KOPT-K1 (cell line): ENCODE measurements around the gene B3GALNT2.

Source experiments
- H3K27ac ChIP-seq: fragments of 200-600 bp; sonication (generic); 2 replicates; pipeline ENCODE4 v1.5.1; 2016; ENCODE audit warnings: antibody characterized with exemption, mild to moderate bottlenecking, low read depth, low read length; ENCODE audit not compliant: poor library complexity, severe bottlenecking
- H3K36me3 ChIP-seq: fragments of 200-600 bp; sonication (generic); 2 replicates; pipeline ENCODE4 v1.5.1; 2017; ENCODE audit warnings: antibody characterized with exemption, mild to moderate bottlenecking, low read length, moderate library complexity; ENCODE audit not compliant: insufficient read depth
- H3K9me3 ChIP-seq: fragments of 200-600 bp; sonication (generic); 2 replicates; pipeline ENCODE4 v1.5.1; 2017; ENCODE audit warnings: antibody characterized with exemption, low read length, mild to moderate bottlenecking; ENCODE audit not compliant: insufficient read depth, poor library complexity, severe bottlenecking

Gene B3GALNT2

DNA sequence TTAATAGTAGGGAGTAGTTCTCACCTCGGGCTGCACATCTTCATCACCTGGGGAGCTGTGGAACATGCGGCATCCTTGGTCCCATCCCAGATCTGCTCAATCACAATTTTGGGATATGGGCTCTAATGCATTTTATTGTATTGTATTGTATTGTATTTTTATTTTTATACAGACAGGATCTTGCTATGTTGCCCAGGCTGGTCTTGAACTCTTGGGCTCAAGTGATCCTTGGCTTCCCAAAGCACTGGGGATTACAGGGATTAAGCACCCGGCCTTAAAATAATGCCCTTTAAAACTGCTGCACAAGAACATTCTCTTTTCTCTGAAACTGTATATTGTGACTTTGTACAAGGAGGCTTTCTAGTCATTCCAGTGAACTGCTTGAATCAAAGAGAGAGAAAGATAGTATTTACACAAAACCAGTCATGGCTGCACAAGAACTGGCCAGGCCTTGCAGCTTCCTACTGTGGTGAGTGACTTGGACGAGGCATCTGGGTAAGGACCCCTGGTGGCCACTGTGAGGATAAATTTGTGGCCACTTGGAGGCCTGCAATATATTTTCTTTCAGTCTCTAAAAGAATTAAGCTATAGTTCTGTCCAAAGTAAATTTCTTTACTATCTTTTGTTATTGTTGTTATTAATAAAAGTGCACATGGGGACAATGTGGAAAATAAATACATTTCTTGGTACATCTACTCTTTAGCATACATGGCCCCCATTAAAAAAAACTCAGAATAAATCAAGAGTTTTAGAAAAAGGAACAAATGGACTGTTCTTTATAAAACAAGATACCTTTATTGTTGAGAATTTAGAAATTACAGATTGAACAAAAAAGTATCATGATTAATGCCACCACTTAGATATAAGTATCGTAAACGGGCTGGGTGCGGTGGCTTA lies 89.0 kb downstream of the B3GALNT2 start:
- H3K27ac ChIP-seq: no peak overlapping the region
- peaks cover 21% of the 10 kb centered on the region for H3K36me3 ChIP-seq
- H3K9me3 ChIP-seq: no peaks in the 10 kb centered on the region

DNA sequence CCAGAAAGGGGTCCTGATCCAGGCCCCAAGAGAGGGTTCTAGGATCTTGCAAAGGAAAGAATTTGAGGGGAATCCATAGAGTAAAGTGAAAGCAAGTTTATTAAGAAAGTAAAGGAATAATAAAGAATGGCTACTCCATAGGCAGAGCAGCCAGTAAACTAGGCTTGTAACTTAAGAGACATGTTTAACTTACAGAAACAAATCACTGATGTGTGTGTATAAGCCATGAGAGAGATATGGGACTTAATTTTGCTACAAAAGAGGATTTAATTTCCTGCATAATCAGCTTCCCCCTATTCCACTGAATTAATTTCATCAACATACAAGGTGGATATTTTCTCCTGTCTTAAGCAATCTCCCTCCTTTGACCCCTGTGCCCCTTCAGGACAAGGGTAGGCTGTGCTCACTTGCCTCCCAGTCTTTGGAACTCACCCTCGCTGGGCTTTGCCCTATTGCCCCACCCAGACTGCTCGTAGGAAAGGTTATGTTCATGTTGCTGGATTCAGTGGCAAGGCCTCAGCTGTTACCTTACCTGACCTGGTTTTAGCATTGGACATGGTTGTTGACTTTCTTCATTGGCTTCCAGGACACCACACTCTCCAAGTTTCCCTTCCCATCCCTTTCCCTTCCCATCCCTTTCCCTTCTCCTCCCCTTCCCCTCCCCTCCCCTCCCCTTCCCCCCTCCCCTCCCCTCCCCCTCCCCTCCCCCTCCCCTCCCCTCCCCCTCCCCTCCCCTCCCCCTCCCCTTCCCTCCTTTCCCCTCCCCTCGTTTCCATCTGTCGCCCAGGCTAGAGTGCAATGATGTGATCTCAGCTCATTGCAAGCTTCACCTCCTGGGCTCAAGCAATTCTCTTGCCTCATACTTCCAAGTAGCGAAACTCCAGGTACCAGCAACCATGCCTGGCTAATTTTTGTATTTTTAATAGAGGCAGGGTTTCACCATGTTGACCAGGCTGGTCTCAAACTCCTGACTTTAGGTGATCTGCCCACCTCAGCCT lies 92.5 kb downstream of the B3GALNT2 start:
- H3K27ac ChIP-seq: no peak overlapping the region
- peaks cover 10% of the 10 kb centered on the region for H3K36me3 ChIP-seq
- H3K9me3 ChIP-seq: no peaks in the 10 kb centered on the region

DNA sequence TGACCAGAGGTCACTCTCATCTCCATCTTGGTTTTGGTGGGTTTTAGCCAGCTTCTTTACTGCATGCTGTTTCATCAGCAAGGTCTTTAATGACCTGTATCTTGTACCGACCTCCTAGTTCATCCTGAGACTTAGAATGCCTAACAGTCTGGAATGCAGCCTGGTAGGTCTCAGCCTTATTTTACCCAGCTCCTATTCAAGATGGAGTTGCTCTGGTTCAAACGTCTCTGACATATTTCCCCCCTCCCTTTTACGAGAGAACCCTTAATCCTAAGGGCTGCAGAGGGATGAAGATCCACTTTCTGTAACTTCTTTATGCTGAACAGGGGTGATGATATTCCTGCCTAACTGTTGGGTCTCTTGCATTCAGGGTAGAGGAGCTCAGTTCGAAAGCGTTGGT lies 93.8 kb downstream of the B3GALNT2 start:
- no peak overlapping the region for H3K27ac ChIP-seq
- peaks cover 10% of the 10 kb centered on the region for H3K36me3 ChIP-seq
- no peaks in the 10 kb centered on the region for H3K9me3 ChIP-seq

DNA sequence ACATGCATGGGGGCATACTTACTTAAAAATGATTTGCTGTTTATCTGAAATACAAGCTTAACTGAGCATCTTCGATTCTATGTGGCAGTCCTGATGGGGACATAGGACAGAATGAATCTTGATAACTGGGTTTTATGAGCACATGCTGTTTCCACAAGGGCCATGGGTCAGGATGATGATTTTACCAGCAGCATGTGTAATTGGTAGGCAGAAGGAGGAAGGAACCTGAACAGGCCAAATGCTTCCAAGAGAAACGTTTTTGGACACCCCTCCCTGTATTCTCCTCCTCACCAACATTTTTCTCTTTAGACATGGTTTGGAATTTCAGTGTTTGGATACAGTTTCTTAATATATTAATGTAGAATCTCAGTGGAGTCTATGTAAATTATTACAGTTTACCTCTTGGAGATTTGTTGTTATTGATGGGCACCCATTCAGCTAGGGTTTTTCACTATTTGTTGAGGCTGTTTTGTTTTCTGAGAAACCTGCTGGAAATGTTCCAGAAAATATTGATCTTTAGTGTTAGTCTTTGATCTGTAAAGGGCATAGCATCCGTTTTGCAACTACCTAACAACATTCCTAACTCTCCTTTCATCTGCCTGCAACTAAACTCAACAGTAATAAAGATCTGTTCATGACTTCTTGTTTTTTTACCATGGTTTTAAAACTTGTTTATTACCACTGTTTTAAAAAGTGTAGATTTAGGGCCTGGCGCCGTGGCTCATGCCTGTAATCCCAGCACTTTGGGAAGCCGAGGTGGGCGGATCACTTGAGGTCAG lies 95.0 kb downstream of the B3GALNT2 start:
- H3K27ac ChIP-seq: no peak overlapping the region
- H3K36me3 ChIP-seq: peaks cover under 1% of the 10 kb centered on the region; the same call in 1 of the 2 replicates
- no peaks in the 10 kb centered on the region for H3K9me3 ChIP-seq

DNA sequence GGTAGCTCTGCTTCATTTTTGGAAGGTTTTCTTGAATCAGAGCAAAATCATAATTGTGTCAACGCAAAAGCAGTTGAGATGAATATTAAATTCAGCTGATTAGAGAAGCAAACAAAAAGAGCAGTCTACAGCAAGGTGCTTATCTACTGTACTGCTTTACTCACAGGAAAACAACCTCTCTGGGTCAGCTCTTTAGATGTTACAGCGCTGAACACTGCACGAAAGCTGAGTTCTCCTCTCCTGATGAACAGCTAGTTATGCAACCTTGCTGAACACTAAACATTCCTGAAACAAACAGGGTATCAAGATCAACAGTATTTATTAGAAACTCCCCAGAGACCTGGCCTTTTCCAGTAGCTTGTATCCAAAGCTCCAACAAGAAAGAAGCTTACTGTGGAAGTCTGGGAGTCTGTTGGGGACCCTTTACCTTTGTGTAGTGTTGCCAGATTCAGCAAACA lies 95.7 kb downstream of the B3GALNT2 start:
- Histone ChIP-seq H3K36me3 (no peaks in the 10 kb centered on the region), H3K9me3 (no peaks in the 10 kb centered on the region), H3K27ac (no peak overlapping the region)

DNA sequence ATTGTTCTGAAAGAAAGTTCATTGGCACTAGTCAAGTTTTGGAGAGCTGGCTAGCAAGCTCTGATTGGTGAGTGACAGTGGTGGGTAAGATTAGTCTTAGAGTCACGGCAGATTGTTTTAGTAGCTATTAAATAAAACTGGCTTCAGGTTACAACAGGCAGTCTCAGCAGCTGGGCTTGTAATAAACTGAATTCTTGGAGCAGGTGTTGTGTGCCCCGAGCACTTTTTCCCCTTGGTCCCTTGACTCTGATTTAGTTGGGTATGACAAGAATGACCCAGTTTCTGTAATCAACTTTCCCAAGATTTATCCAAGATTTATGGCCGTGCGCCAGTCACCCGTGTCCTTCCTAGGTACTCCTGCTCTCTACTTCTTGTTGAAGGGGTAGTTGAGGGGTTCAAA lies 96.8 kb downstream of the B3GALNT2 start:
- no peaks in the 10 kb centered on the region for H3K36me3 ChIP-seq
- H3K9me3 ChIP-seq: no peaks in the 10 kb centered on the region
- H3K27ac ChIP-seq: no peak overlapping the region

DNA sequence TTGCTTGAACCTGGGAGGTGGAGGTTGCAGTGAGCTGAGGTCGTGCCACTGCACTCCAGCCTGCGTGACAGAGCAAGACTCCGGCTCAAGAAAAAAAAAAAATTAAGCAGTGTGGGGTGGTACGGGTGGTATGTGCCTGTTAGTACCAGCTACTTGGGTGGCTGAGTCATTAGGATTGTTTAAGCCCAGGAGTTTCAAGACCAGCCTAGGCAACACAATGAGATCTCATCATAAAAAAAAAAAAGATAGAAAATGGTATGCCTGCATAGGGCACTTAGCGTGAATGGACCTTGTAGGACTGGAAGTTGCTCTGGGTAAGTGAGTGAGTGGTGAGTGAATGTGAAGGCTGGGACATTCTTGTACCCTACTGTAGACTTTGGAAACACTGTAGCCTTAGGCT lies 100.1 kb downstream of the B3GALNT2 start:
- no peak overlapping the region for H3K27ac ChIP-seq
- peaks cover 6% of the 10 kb centered on the region; the same call in 1 of the 2 replicates for H3K36me3 ChIP-seq
- no peaks in the 10 kb centered on the region for H3K9me3 ChIP-seq

DNA sequence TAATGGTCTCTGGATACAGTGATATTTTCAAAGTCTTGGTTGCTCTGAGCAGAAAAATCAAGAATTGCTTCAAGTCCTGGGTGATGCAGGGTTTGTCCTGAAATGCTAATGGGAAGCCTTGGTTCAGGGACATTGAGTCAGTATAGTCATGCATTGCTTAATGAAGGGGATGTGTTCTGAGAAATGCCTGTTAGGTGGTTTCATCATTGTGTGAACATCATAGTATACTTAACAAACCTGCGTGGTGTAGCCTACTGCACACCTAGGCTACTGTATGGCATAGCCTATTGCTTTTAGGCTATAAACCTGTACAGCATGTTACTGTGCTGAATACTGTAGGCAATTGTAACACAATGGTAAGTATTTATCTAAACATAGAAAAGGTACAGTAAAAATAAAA lies 100.7 kb downstream of the B3GALNT2 start:
- Histone ChIP-seq H3K27ac (no peak overlapping the region), H3K36me3 (peaks cover 6% of the 10 kb centered on the region; the same call in 1 of the 2 replicates), H3K9me3 (no peaks in the 10 kb centered on the region)

DNA sequence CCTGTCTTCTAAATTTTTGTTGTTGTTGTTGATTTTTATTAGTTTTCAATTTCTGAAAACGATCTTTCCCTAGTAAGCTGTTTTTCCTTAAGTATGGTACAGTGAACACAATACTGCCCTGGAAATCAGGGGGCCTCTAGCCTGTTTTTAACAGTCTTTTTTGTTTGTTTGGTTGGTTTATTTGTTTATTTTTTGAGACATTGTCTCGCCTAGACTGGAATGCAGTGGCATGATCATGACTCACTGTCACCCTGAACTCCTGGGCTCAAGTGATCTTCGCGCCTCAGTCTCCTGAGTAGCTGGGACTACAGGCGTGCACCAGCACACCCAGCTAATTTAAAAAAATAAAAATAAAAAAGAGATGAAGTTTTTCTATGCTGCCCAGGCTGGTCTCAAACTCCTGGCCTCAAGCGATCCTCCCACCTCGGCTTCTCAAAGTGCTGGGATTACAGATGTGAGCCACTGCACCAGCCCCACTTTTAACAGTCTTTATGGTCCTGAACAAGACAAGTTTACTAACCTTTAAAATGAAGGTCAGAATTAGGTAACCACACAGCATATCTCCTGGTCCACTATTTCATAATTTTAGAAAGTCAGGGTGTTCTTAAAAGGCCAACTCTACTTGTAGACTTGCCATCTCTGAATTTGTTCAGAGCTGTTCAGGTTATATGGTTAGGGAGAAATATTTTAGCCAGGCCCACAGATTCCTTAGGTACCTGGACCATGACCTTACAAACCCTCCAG lies 101.6 kb downstream of the B3GALNT2 start:
- no peak overlapping the region for H3K27ac ChIP-seq
- H3K9me3 ChIP-seq: no peaks in the 10 kb centered on the region
- peaks cover 6% of the 10 kb centered on the region; the same call in 1 of the 2 replicates for H3K36me3 ChIP-seq

DNA sequence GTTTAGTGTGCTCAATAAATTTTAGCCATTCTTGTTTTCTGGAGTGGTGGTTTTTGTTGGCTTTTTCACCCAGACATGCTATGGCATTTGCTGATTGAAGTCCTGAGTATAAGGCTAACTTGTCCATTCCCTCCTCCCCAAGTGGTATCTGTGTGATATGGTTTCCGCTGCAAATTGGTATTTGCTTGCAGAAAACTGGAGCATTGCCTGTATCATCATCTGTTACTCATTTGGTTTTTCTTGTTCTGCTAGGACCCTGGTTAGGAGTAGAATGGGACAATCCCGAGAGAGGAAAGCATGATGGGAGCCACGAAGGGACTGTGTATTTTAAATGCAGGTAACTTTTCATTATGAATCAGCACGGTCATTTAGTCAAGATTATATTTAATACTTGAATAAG lies 103.0 kb downstream of the B3GALNT2 start:
- H3K27ac ChIP-seq: no peak overlapping the region
- no peaks in the 10 kb centered on the region for H3K9me3 ChIP-seq
- H3K36me3 ChIP-seq: peaks cover 6% of the 10 kb centered on the region; the same call in 1 of the 2 replicates
